Stimulated activated naive B cell treated with anti-CD40 and anti-IgM and Interleukin-4, amounts not matched to agents 10 μg/mL and 1 μg/mL and 100 μg/mL, for 72 hours (primary cell): ENCODE measurements around the gene TDRD7.
A peak's percentile ranks its signal among the peaks of the same experiment; 100 is the strongest.
"Not testable (repeated sequence)": the region's sequence is repeated elsewhere in the genome, so short reads cannot be mapped to it uniquely, and the experiment has no call there.

Experiments
- ATAC-seq, 2 donors: fragments of 150-1000 bp; cut with Tn5 transposase; replicated peaks; 2 replicates each; pipeline ENCODE4 v1.10.0; 2021; ENCODE audit warnings: moderate library complexity in 1 of 2
- DNase-seq: peaks from one replicate; pipeline ENCODE4 v3.0.0; 2021
- H3K27ac Mint-ChIP-seq: one replicate; pipeline ENCODE4 v1.8.0; 2022; ENCODE audit warnings: mild to moderate bottlenecking, mixed read lengths
- H3K27me3 Mint-ChIP-seq, 2 donors: one replicate each; pipeline ENCODE4 v1.8.0; 2022; ENCODE audit warnings: mixed read lengths in 2 of 2
- H3K36me3 Mint-ChIP-seq, 2 donors: one replicate each; pipeline ENCODE4 v1.8.0; 2022; ENCODE audit warnings: mixed read lengths in 2 of 2, mild to moderate bottlenecking in 1 of 2
- H3K4me1 Mint-ChIP-seq, 2 donors: one replicate each; pipeline ENCODE4 v1.8.0; 2022; ENCODE audit warnings: mixed read lengths in 2 of 2, mild to moderate bottlenecking in 1 of 2
- H3K4me3 Mint-ChIP-seq, 2 donors: one replicate each; pipeline ENCODE4 v1.8.0; 2022; ENCODE audit warnings: mild to moderate bottlenecking in 2 of 2, mixed read lengths in 2 of 2, moderate library complexity in 1 of 2
- H3K9me3 Mint-ChIP-seq, 2 donors: one replicate each; pipeline ENCODE4 v1.8.0; 2022; ENCODE audit warnings: mixed read lengths in 2 of 2, mild to moderate bottlenecking in 1 of 2

The TDRD7 gene

GRCh38 chr9:97456841-97457240 is 44.9 kb downstream of the TDRD7 start:
- not testable (repeated sequence) for H3K27me3 Mint-ChIP-seq, H3K27ac Mint-ChIP-seq, ATAC-seq, H3K9me3 Mint-ChIP-seq, DNase-seq, H3K4me1 Mint-ChIP-seq, H3K4me3 Mint-ChIP-seq
- H3K36me3 Mint-ChIP-seq = peaks cover 24 to 35% of the 10 kb centered on the region in 2 donors

GRCh38 chr9:97459326-97459725 is 47.4 kb downstream of the TDRD7 start:
- no peaks in the 10 kb centered on the region for H3K27me3 Mint-ChIP-seq
- ATAC-seq = no peak
- H3K36me3 Mint-ChIP-seq = peaks cover 13 to 23% of the 10 kb centered on the region in 2 donors
- no peak overlapping the region for H3K4me3 Mint-ChIP-seq
- H3K4me1 Mint-ChIP-seq = no peaks in the 10 kb centered on the region
- peak overlapping the region; percentile 47 for H3K27ac Mint-ChIP-seq
- H3K9me3 Mint-ChIP-seq = peaks cover 4 to 6% of the 10 kb centered on the region in 2 donors
- DNase-seq = no peak

- ATAC-seq = no peak
- Mint-ChIP-seq H3K27me3 (no peaks in the 10 kb centered on the region), H3K27ac (no peak overlapping the region), H3K36me3 (peaks cover 14 to 23% of the 10 kb centered on the region in 2 donors), H3K4me1 (no peaks in the 10 kb centered on the region), H3K4me3 (no peak overlapping the region), H3K9me3 (no peaks in the 10 kb centered on the region)
- DNase-seq = no peak
Measured at GRCh38 chr9:97462159-97462558, 50.3 kb downstream of the TDRD7 start.

- H3K27ac Mint-ChIP-seq = peak overlapping the region; percentile 87
- H3K36me3 Mint-ChIP-seq = peaks cover 16 to 28% of the 10 kb centered on the region in 2 donors
Measured at GRCh38 chr9:97462914-97463313, 51.0 kb downstream of the TDRD7 start.

GRCh38 chr9:97468658-97469448 is 57.0 kb downstream of the TDRD7 start:
- Mint-ChIP-seq H3K4me3 (no peak overlapping the region), H3K36me3 (peaks cover 13 to 37% of the 10 kb centered on the region in 2 donors), H3K9me3 (no peaks in the 10 kb centered on the region), H3K27ac (peak overlapping the region; percentile 17), H3K27me3 (no peaks in the 10 kb centered on the region), H3K4me1 (peaks cover 2 to 10% of the 10 kb centered on the region in 2 donors)
- peak; percentile 17 for DNase-seq
- peak; percentile 83 to 95 for ATAC-seq

More at GRCh38 chr9:97462914-97463313, 51.0 kb downstream of the TDRD7 start:
- no peak overlapping the region for H3K4me3 Mint-ChIP-seq
- no peak for ATAC-seq
- no peaks in the 10 kb centered on the region for H3K9me3 Mint-ChIP-seq
- no peaks in the 10 kb centered on the region for H3K27me3 Mint-ChIP-seq
- H3K4me1 Mint-ChIP-seq = no peaks in the 10 kb centered on the region
- DNase-seq = no peak

GRCh38 chr9:97470076-97470475 is 58.2 kb downstream of the TDRD7 start:
- Mint-ChIP-seq H3K9me3 (no peaks in the 10 kb centered on the region), H3K4me1 (peaks cover 2 to 10% of the 10 kb centered on the region in 2 donors), H3K4me3 (no peak overlapping the region)

GRCh38 chr9:97473717-97474116 is 61.8 kb downstream of the TDRD7 start:
- Mint-ChIP-seq H3K36me3 (peaks cover 15 to 29% of the 10 kb centered on the region in 2 donors), H3K27me3 (no peaks in the 10 kb centered on the region), H3K4me1 (peaks cover under 1 to 7% of the 10 kb centered on the region in 2 donors), H3K4me3 (no peak overlapping the region), H3K9me3 (no peaks in the 10 kb centered on the region), H3K27ac (no peak overlapping the region)
- no peak for DNase-seq
- no peak for ATAC-seq

More at GRCh38 chr9:97470076-97470475, 58.2 kb downstream of the TDRD7 start:
- Mint-ChIP-seq H3K27ac (no peak overlapping the region), H3K36me3 (peaks cover 19 to 45% of the 10 kb centered on the region in 2 donors), H3K27me3 (no peaks in the 10 kb centered on the region)
- DNase-seq = no peak
- ATAC-seq = no peak

- no peaks in the 10 kb centered on the region for H3K9me3 Mint-ChIP-seq
- H3K36me3 Mint-ChIP-seq = peaks cover 15 to 33% of the 10 kb centered on the region in 2 donors
Measured at GRCh38 chr9:97474372-97474925, 62.6 kb downstream of the TDRD7 start.

GRCh38 chr9:97475059-97475458 is 63.2 kb downstream of the TDRD7 start:
- H3K27ac Mint-ChIP-seq = no peak overlapping the region
- H3K36me3 Mint-ChIP-seq = peaks cover 18 to 37% of the 10 kb centered on the region in 2 donors
- H3K9me3 Mint-ChIP-seq = no peaks in the 10 kb centered on the region
- H3K4me3 Mint-ChIP-seq = no peak overlapping the region
- no peaks in the 10 kb centered on the region for H3K4me1 Mint-ChIP-seq
- H3K27me3 Mint-ChIP-seq = no peaks in the 10 kb centered on the region
- ATAC-seq (no peak), DNase-seq (no peak)

More at GRCh38 chr9:97474372-97474925, 62.6 kb downstream of the TDRD7 start:
- H3K27ac Mint-ChIP-seq = no peak overlapping the region
- H3K27me3 Mint-ChIP-seq = no peaks in the 10 kb centered on the region
- no peak for DNase-seq
- no peak for ATAC-seq
- no peaks in the 10 kb centered on the region for H3K4me1 Mint-ChIP-seq
- no peak overlapping the region for H3K4me3 Mint-ChIP-seq

- no peaks in the 10 kb centered on the region for H3K27me3 Mint-ChIP-seq
- no peaks in the 10 kb centered on the region for H3K4me1 Mint-ChIP-seq
- ATAC-seq (no peak), DNase-seq (no peak)
- peaks cover 31 to 48% of the 10 kb centered on the region in 2 donors for H3K36me3 Mint-ChIP-seq
- H3K4me3 Mint-ChIP-seq = no peak overlapping the region
- no peak overlapping the region for H3K27ac Mint-ChIP-seq
- H3K9me3 Mint-ChIP-seq = peaks cover 0 to 1% of the 10 kb centered on the region in 2 donors
Measured at GRCh38 chr9:97478301-97478981, 66.5 kb downstream of the TDRD7 start.

- Mint-ChIP-seq H3K4me3 (no peak overlapping the region), H3K27me3 (no peaks in the 10 kb centered on the region), H3K4me1 (no peaks in the 10 kb centered on the region), H3K27ac (no peak overlapping the region), H3K36me3 (peaks cover 29 to 45% of the 10 kb centered on the region in 2 donors), H3K9me3 (peaks cover 0 to 1% of the 10 kb centered on the region in 2 donors)
- ATAC-seq (no peak), DNase-seq (no peak)
Measured at GRCh38 chr9:97479496-97480159, 67.7 kb downstream of the TDRD7 start.

- ATAC-seq = no peak
- no peaks in the 10 kb centered on the region for H3K4me1 Mint-ChIP-seq
- no peaks in the 10 kb centered on the region for H3K27me3 Mint-ChIP-seq
- H3K9me3 Mint-ChIP-seq = peaks cover 0 to 1% of the 10 kb centered on the region in 2 donors
- no peak for DNase-seq
- peaks cover 26 to 41% of the 10 kb centered on the region in 2 donors for H3K36me3 Mint-ChIP-seq
- no peak overlapping the region for H3K27ac Mint-ChIP-seq
- H3K4me3 Mint-ChIP-seq = no peak overlapping the region
Measured at GRCh38 chr9:97480174-97480573, 68.3 kb downstream of the TDRD7 start.

- no peak for DNase-seq
- Mint-ChIP-seq H3K27ac (no peak overlapping the region), H3K36me3 (peaks cover 28 to 44% of the 10 kb centered on the region in 2 donors), H3K4me3 (no peak overlapping the region), H3K4me1 (no peaks in the 10 kb centered on the region), H3K9me3 (peaks cover 0 to 1% of the 10 kb centered on the region in 2 donors), H3K27me3 (no peaks in the 10 kb centered on the region)
- ATAC-seq = no peak
Measured at GRCh38 chr9:97480749-97481148, 68.9 kb downstream of the TDRD7 start.

GRCh38 chr9:97484134-97484533 is 72.2 kb downstream of the TDRD7 start:
- ATAC-seq = no peak
- Mint-ChIP-seq H3K27ac (no peak overlapping the region), H3K4me1 (no peaks in the 10 kb centered on the region), H3K36me3 (peaks cover 45 to 68% of the 10 kb centered on the region in 2 donors), H3K4me3 (no peak overlapping the region), H3K27me3 (no peaks in the 10 kb centered on the region), H3K9me3 (peaks cover 0 to 3% of the 10 kb centered on the region in 2 donors)
- no peak for DNase-seq
